A549 (cell line): Measurements from ENCODE around the gene SUB1. TPM values are rescaled to one million over a fixed set of nuclear protein-coding genes. Genes with fewer than 3 reads are reported as not detected.

Experiments used
- ATAC-seq, 2 experiments: fragments of 200-7000 bp in 1 of 2; fragments of >200 bp in 1 of 2; cut with Nextera tagmentation in 1 of 2; cut with Tn5 transposase in 1 of 2; 3 replicates each; pipeline versions ENCODE4 v1.8.0 to v1.9.1; 2018 to 2020; ENCODE audit warnings: mild to moderate bottlenecking in 1 of 2, moderate library complexity in 1 of 2
- CTCF ChIA-PET: fragments of 300-600 bp; sonication (Branson Sonifier 250); formaldehyde crosslinking; extraction: SDS; loops from one replicate; lab custom pipeline; 2021; ENCODE audit warnings: antibody characterized with exemption, inconsistent platforms; lab: Yijun Ruan, JAX
- POLR2A ChIA-PET: fragments of 350-600 bp; formaldehyde crosslinking; extraction: SDS; loops from one replicate; lab custom pipeline; 2021; ENCODE audit warnings: antibody characterized with exemption, inconsistent platforms; lab: Yijun Ruan, JAX
- DNase-seq, 2 experiments: peaks; one replicate each; pipeline versions ENCODE4 v3.0.0 to v3.0.0-alpha.2; 2011 to 2016; ENCODE audit warnings: low read depth in 1 of 2, low spot score in 1 of 2
- FAIRE-seq: peaks from 2 replicates; lab custom pipeline; 2011; peaks lifted over from hg19 to GRCh38; lab: Jason Lieb, UNC
- H3K27ac ChIP-seq, 2 experiments: fragments of >200 bp; sonication (Bioruptor Twin); formaldehyde crosslinking; 3 replicates each; pipeline ENCODE4 v1.5.1; 2016 to 2017
- H3K4me1 ChIP-seq: fragments of >200 bp; sonication (Bioruptor Twin); formaldehyde crosslinking; 3 replicates; pipeline ENCODE4 v1.6.1; 2016
- H3K4me2 ChIP-seq: fragments of >200 bp; sonication (Bioruptor Twin); formaldehyde crosslinking; 3 replicates; pipeline ENCODE4 v1.6.1; 2016
- H3K4me3 ChIP-seq: fragments of >200 bp; sonication (Bioruptor Twin); formaldehyde crosslinking; 3 replicates; pipeline ENCODE4 v1.5.1; 2016
- H3K9me3 ChIP-seq: fragments of >200 bp; sonication (Bioruptor Twin); formaldehyde crosslinking; 3 replicates; pipeline ENCODE4 v1.6.1; 2016
- CEBPB ChIP-seq, 2 experiments: fragments of >200 bp in 1 of 2; sonication (Bioruptor Twin) in 1 of 2; formaldehyde crosslinking in 1 of 2; IDR thresholded peaks; 2 replicates each; pipeline ENCODE4 v1.6.1; 2012 to 2016
- EHMT2 ChIP-seq: fragments of 200-600 bp; sonication (generic); IDR thresholded peaks from 2 replicates; pipeline ENCODE4 v1.6.1; 2016; ENCODE audit warnings: antibody characterized with exemption, low read depth, mild to moderate bottlenecking, moderate library complexity
- ESRRA ChIP-seq: fragments of 150-350 bp; IDR thresholded peaks from 2 replicates; pipeline ENCODE4 v1.6.1; 2014; ENCODE audit warnings: mild to moderate bottlenecking, low read length, borderline replicate concordance
- FOSB ChIP-seq: fragments of 250-450 bp; sonication (Bioruptor Pico); IDR thresholded peaks from 2 replicates; pipeline ENCODE4 v1.5.0; 2020; ENCODE audit warnings: mild to moderate bottlenecking, moderate library complexity
- FOXS1 ChIP-seq: fragments of 250-450 bp; sonication (Bioruptor Pico); IDR thresholded peaks from 2 replicates; pipeline ENCODE4 v1.5.0; 2020; ENCODE audit warnings: mild to moderate bottlenecking, moderate library complexity
- GATA3 ChIP-seq: IDR thresholded peaks from 2 replicates; pipeline ENCODE4 v1.6.1; 2012; ENCODE audit warnings: borderline replicate concordance
- HDAC2 ChIP-seq: fragments of 200-600 bp; sonication (generic); IDR thresholded peaks from 2 replicates; pipeline ENCODE4 v1.6.1; 2016
- HMGXB4 ChIP-seq: fragments of 250-450 bp; sonication (Bioruptor Pico); IDR thresholded peaks from 2 replicates; pipeline ENCODE4 v1.5.0; 2021; ENCODE audit warnings: mild to moderate bottlenecking, moderate library complexity, borderline replicate concordance
- HOXB13 ChIP-seq: fragments of 250-450 bp; sonication (Bioruptor Pico); IDR thresholded peaks from 2 replicates; pipeline ENCODE4 v1.5.0; 2020; ENCODE audit warnings: low read depth, mild to moderate bottlenecking, moderate library complexity
- HOXB5 ChIP-seq: fragments of 250-450 bp; sonication (Bioruptor Pico); IDR thresholded peaks from 2 replicates; pipeline ENCODE4 v1.5.0; 2020; ENCODE audit warnings: mild to moderate bottlenecking, moderate library complexity
- JUN ChIP-seq, 2 experiments: fragments of >200 bp; sonication (Bioruptor Twin); formaldehyde crosslinking; IDR thresholded peaks; 2 replicates in 1 of 2; 3 replicates in 1 of 2; pipeline ENCODE4 v1.6.1; 2016 to 2017
- KDM5A ChIP-seq: fragments of 200-600 bp; sonication (generic); IDR thresholded peaks from 2 replicates; pipeline ENCODE4 v1.6.1; 2016; ENCODE audit warnings: antibody characterized with exemption, mild to moderate bottlenecking
- MAX ChIP-seq: IDR thresholded peaks from 2 replicates; pipeline ENCODE4 v1.6.1; 2012
- NPAS2 ChIP-seq: fragments of 250-450 bp; sonication (Bioruptor Pico); IDR thresholded peaks from 2 replicates; pipeline ENCODE4 v1.8.0; 2022; ENCODE audit warnings: mild to moderate bottlenecking, moderate library complexity, borderline replicate concordance
- NR3C1 ChIP-seq: fragments of >200 bp; sonication (Bioruptor Twin); formaldehyde crosslinking; IDR thresholded peaks from 3 replicates; pipeline ENCODE4 v1.6.1; 2017
- PBX3 ChIP-seq: IDR thresholded peaks from 2 replicates; pipeline ENCODE4 v1.6.1; 2012
- POLR2A ChIP-seq: IDR thresholded peaks from 2 replicates; pipeline ENCODE4 v1.6.1; 2012; ENCODE audit warnings: mild to moderate bottlenecking, low read length
- RAD21 ChIP-seq, 2 experiments: fragments of >200 bp in 1 of 2; sonication (Bioruptor Twin) in 1 of 2; formaldehyde crosslinking in 1 of 2; IDR thresholded peaks in 1 of 2; conservative IDR thresholded peaks in 1 of 2; 2 replicates in 1 of 2; 3 replicates in 1 of 2; pipeline ENCODE4 v1.6.1; 2012 to 2018; ENCODE audit warnings: inconsistent platforms in 1 of 2
- RCOR1 ChIP-seq: fragments of 150-350 bp; IDR thresholded peaks from 2 replicates; pipeline ENCODE4 v1.6.1; 2014; ENCODE audit warnings: antibody characterized with exemption, low read length, low read depth
- RFX5 ChIP-seq: fragments of 450-650 bp; IDR thresholded peaks from 2 replicates; pipeline ENCODE4 v1.7.1; 2014; ENCODE audit warnings: antibody characterized with exemption, mild to moderate bottlenecking, moderate library complexity
- TP53 ChIP-seq: fragments of 250-450 bp; sonication (Bioruptor Pico); IDR thresholded peaks from 2 replicates; pipeline ENCODE4 v1.5.0; 2021; ENCODE audit warnings: mild to moderate bottlenecking, moderate library complexity
- ZC3H11A ChIP-seq: fragments of 450-650 bp; IDR thresholded peaks from 2 replicates; pipeline ENCODE4 v1.6.1; 2014; ENCODE audit warnings: antibody characterized with exemption, mild to moderate bottlenecking
- ZSCAN20 ChIP-seq: fragments of 250-450 bp; sonication (Bioruptor Pico); IDR thresholded peaks from 2 replicates; pipeline ENCODE4 v1.8.0; 2022; ENCODE audit warnings: mild to moderate bottlenecking, moderate library complexity
- WGBS: methylation state at CpG from one replicate; pipeline ENCODE4 v1.1.6; 2017; ENCODE audit errors: missing lambda C conversion rate; 5-methylcytosine and 5-hydroxymethylcytosine counted together
- polyA plus RNA-seq, 4 experiments: library from polyadenylated mRNA; depleted of rRNA in 3 of 4; stranded (reverse); fragments of >200 nt; fragmentation: RNase III in 1 of 4; extraction: RNeasy Plus Mini Kit Qiagen cat#74134 plus additional on column Dnase treatment in 1 of 4; gene quantifications; 2 replicates in 3 of 4; 3 replicates in 1 of 4; pipeline ENCODE4 v1.2.3, GENCODE V29; 2011 to 2017

Gene SUB1
- polyA plus RNA-seq, 2 of the 4 experiments (the other 2 are of a cell fraction): 190 to 450 TPM

- Histone ChIP-seq H3K27ac (no peak overlapping the region), H3K4me1 (no peaks in the 10 kb centered on the region), H3K4me3 (no peak overlapping the region), H3K9me3 (no peaks in the 10 kb centered on the region), H3K4me2 (no peak overlapping the region)
- POLR2A ChIA-PET: interaction anchor here (0.6 kb wide), 1 partner anchor 58 kb away, joined by 4 read pairs; no protein-coding TSS in a partner anchor
- 63% methylated on average over 3 of the region's 3 CpGs for WGBS
- TF ChIP-seq ESRRA (no peak), FOSB (CRISPR knock-in tag) (no peak), JUN (IDR thresholded peaks at IDR 0.05) (no peak), HOXB5 (no peak), HDAC2 (no peak), MAX (no peak), CEBPB (IDR thresholded peaks at IDR 0.05) (no peak), RAD21 (conservative IDR thresholded peaks at IDR 0.05 in 1 of 2, IDR thresholded peaks at IDR 0.05 in 1 of 2) (no peak), ZC3H11A (no peak)
- TF ChIP-seq, all 56 proteins: peak for 0
- CTCF ChIA-PET: interaction anchor here (1.2 kb wide), 1 partner anchor 77 kb away, joined by 5 read pairs; no protein-coding TSS in a partner anchor
- FAIRE-seq (no peak), DNase-seq (no peak), ATAC-seq (no peak)
These were observed 18.8 kb upstream of the SUB1 start for GRCh38 chr5:32566319-32567111.

- Histone ChIP-seq H3K4me1 (peaks cover 10% of the 10 kb centered on the region; the same call in 2 of the 3 replicates), H3K4me2 (no peak overlapping the region), H3K4me3 (no peak overlapping the region), H3K27ac (no peak overlapping the region), H3K9me3 (no peaks in the 10 kb centered on the region)
- DNase-seq: no peak
- no peak for ATAC-seq
- 8% methylated on average over 1 of the region's 1 CpG for WGBS
- FAIRE-seq: no peak
- CTCF ChIA-PET: interaction anchor here (1.1 kb wide), 1 partner anchor 11 kb away, joined by 3 read pairs; no protein-coding TSS in a partner anchor
- POLR2A ChIA-PET: no interaction called here
- TF ChIP-seq EHMT2 (no peak), GATA3 (no peak), ZSCAN20 (CRISPR knock-in tag) (no peak), FOSB (CRISPR knock-in tag) (no peak), POLR2A (no peak), TP53 (no peak), RCOR1 (no peak), HMGXB4 (CRISPR knock-in tag) (no peak), NR3C1 (no peak), RFX5 (no peak), HOXB13 (CRISPR knock-in tag) (no peak), PBX3 (no peak), NPAS2 (CRISPR knock-in tag) (no peak), KDM5A (no peak), FOXS1 (no peak), CEBPB (IDR thresholded peaks at IDR 0.05) (no peak), ZC3H11A (no peak)
These were observed 14.2 kb upstream of the SUB1 start for GRCh38 chr5:32571128-32571527.
